Peyer's patch (tissue), 4 donors: ENCODE results near the gene GABRG3.

Experiments
- CTCF ChIP-seq, 6 experiments: fragments of 450-650 bp in 4 of 6; fragments of 200-600 bp in 2 of 6; sonication (generic) in 1 of 6; IDR thresholded peaks; one replicate each; pipeline ENCODE4 v1.5.1; 2017 to 2019; ENCODE audit warnings: antibody characterized with exemption in 6 of 6, mild to moderate bottlenecking in 3 of 6, moderate library complexity in 1 of 6
- POLR2A ChIP-seq, 2 donors: fragments of 450-650 bp; IDR thresholded peaks; one replicate each; pipeline ENCODE4 v1.5.1; 2017; ENCODE audit warnings: antibody characterized with exemption in 2 of 2, mild to moderate bottlenecking in 2 of 2, moderate library complexity in 2 of 2

GRCh38 chr15:27249760-27250109 is 278.8 kb downstream of the GABRG3 start:
- TF ChIP-seq CTCF (IDR thresholded peaks at IDR 0.05) (no peak), POLR2A (IDR thresholded peaks at IDR 0.05) (no peak)
